ENCODE data around the gene NTNG2.
"Not testable (repeated sequence)": the region's sequence is repeated elsewhere in the genome, so short reads cannot be mapped to it uniquely, and the experiment has no call there.

Gene NTNG2, protein sequence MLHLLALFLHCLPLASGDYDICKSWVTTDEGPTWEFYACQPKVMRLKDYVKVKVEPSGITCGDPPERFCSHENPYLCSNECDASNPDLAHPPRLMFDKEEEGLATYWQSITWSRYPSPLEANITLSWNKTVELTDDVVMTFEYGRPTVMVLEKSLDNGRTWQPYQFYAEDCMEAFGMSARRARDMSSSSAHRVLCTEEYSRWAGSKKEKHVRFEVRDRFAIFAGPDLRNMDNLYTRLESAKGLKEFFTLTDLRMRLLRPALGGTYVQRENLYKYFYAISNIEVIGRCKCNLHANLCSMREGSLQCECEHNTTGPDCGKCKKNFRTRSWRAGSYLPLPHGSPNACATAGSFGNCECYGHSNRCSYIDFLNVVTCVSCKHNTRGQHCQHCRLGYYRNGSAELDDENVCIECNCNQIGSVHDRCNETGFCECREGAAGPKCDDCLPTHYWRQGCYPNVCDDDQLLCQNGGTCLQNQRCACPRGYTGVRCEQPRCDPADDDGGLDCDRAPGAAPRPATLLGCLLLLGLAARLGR

DNA sequence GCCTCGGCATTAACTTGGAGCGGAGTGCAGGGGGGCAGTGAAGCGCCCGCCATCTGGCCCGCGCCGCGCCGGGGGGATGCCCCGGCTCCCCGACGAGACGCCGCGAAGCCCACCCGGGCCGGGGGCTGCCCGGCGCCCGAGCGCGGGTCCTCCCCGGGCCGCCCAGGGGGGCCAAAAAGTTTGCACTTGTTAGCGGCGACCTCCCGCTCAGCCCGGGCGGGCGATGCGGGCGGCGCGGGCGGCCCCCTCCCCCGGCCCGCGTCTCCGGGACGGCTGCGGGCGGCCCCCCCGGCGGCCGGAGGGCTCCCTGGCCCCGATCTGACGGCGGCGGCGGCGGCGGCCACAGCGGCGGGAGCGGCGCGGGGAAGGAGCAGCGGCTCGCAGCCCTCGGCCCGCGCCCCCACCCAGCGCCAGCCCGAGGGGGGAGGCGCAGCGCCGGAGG lies at the start of gene NTNG2:
Gene NTNG2, plus strand, starts transcription at position 316 of the 442 bp plus-strand sequence. CDS start 4,774 bp downstream, outside the sequence.
- no peak for DNase-seq (ENCODE audit: low spot score)

DNA sequence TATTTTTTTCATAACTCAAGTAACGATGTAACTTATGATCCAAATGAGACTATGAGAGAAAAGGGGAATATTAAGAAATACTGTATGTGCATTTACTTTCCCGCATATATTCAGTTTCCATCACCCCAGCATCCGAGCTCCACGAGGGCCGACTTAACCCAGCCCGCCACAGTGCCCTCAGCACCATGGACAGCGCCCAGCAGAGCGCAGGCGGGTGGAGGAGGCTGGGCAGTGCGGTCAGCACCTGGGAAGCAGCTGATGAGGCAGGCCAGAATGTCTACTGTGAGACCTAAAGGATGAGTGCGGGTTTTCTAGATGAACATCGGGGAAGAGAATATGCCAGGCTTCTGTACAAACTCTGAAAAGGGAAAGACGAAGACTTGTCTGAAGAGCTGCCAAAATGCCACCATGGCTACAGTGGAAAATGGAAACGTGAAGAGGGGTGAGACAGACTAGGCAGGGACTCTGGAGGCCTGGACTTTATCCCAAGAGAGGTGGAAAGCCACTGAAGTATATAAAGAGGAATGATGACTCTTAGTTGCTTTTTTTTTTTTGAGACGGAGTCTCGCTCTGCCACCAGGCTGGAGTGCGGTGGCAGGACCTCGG lies 47.7 kb upstream of the NTNG2 start:
- peak; percentile 49 for DNase-seq (ENCODE audit: low spot score)

DNA sequence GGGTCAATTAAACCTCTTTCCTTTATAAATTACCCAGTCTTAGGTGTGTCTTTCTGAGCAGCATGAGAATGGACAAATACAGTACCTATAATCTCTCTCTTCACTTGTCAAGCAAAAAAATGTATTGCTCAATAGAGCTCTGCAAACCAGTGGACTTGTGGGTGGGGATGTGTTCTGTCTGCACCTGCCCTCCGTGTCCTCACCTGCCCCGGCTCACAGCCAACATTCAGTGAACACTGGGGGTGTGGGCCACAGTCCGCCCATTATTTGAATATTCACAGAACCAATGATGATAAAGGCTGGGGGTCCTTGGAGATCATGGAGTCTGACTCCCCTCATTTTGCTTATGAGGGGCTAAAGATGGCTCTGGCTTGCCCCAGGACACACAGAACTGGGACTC lies 45.3 kb upstream of the NTNG2 start:
- DNase-seq (ENCODE audit: low spot score): no peak

DNA sequence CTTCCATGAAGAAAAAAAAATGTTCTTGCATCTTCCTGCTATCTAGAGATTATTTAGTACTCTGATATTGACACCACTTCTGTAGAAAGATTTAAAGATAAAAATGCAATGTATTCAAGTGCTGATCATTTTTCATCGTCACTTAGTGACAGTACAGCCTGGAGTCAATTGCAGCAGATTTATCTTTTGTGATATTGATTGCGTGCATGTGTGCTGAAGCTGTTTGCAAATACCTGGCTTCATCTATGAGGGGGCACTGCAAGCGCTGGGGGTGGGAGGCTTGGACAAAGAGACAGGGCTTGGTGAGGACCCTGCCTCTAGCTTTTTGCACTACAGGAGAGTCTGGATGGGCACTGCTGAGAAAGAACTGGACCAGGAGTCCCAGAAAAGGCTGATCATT lies 44.2 kb upstream of the NTNG2 start:
- DNase-seq (ENCODE audit: low spot score): no peak

DNA sequence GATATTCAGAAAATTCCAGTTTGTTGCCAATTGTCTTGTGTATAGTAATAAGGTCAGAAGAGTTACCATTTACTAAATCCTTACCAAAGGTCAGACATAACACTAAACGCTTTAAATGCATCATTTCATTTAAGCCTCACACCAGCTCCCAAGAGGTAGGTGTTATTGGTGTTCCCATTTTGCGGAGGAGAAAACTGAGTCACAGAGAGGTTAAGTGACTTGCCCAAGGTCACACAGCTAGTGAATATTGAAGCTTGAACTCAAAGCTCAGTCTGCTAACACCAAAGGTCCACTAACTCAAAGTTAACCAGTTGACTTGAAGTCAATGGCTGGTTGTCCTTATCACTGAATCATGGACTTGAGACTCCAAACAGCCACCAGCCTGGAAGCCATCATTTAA lies 40.8 kb upstream of the NTNG2 start:
- DNase-seq (ENCODE audit: low spot score): no peak

DNA sequence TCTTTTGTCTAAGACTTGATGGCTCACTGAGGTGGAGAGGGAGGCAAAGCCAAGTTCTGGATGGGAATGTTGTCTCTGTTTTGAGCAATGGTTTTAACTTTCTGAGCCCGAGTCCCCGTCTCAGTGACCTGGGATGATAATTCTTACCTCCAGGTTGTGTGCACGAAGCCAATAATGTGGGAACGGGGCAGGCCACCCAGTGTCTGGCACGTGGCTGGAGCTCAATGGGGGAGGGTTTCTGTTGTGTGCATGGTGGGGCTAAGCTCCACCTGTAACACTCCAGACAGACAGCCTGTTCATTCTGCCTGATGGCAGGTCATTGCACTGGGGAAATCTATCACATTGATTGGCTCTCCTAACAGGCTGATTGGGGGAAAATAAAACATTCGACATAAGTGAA lies 37.1 kb upstream of the NTNG2 start:
- DNase-seq (ENCODE audit: low spot score): no peak

DNA sequence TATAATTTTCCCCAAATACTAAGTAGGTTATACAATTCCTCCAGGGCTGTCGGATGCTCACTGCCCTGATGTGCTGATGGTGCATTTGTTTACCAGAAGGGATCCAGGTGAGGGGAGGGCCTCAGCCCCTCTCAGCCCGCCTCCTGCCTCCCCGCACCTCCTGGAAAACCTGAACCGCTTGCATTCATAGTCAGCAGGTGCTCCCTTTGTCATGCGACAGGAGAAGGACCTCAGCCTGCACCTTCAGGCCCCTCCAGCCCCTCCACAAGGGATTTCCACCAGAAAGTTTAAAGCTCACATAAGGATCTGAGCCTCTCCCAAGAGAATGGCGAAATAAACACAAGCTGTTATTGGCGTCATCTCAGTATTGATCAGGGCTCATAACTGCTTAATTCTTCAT lies 36.5 kb upstream of the NTNG2 start:
- no peak for DNase-seq (ENCODE audit: low spot score)

DNA sequence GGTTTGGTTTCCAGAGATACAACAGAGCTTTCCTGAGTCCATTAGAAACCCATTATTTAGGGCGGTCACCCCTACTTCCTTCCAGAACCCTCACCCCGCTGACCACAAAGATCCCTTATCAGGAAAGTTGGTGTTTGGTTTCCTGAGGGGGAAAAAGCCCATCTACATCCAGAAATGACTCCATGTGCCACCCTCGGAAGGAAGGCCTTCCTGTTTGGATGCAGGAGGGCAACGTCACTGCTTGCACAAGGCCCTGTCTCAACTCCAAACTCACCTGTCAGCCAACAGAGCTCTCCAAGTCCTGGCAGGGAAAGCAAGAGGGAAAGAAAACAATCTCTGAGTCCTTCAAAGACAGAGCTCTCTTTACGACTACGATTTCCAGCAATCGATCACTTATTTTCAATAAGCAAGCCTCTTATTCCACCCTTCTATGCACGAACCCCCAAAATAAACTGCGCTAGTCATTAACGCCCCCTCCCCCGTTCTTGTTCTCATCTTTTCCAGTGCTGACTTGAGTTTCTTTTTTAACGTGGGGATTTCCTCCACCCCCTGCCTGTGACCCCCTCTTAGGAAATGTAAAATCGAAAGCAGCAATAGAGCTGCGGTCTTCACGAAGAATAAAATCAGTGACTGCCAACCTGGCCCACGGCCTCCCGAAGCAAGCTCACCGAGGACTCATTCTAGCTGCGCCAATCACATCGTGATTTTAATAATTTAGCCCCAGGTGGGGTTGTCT lies 35.7 kb upstream of the NTNG2 start:
- DNase-seq (ENCODE audit: low spot score): no peak

DNA sequence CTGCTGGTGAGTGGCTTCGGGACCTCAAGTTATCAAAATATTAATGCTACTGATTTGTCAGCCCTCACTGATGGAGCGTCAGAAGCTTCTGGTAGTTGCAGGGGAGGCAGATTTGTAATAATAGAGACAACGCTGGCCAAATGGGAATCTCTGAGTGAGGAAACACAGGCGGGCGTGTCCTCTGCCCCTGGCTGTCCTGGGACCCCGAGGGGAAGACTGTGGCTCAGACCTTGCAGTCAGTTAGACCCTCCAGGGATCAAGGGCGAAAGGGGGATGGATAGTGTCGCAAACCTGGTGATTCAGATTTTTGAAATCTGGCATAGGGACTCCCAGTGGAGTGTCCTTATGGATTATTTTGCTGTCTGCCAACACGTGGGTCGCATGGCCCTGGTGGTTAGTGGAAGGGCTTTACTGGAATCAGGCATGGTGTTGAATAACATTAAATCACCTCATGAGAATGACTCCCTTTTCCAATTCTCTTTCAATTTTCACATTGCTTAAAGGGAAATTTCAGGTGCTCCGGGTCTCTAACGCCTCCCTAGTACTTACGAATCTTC lies 35.1 kb upstream of the NTNG2 start:
- DNase-seq (ENCODE audit: low spot score): no peak

DNA sequence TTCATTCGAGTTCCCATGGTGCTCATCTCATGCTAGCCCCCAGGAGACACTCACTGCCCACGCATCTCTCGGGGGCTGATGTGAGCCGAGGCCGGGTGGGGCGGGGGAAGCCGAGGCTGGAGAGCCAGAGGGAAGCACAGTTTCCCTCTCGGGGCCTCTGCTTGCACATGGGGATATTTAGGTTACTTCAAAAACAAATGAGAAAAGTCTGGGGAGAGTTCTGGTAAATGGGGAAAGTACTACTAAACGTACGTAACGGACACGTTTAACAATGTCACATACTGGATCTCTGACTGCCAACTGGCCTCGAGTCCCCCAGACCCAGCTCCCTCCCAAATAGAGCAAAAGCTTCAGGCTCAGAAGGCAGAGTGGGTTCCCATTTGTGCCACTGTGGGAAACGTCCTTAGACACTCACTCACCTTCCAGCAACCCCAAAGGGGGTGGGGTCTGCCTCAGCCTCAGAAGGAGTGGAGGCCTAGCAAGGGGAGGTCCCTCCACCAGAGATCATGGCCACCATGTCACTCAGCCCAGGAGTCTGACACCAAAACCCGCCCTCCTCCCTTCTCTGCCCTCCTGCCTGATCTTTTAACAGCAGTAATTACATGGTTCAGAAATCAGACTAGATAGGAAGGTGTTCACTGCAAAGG lies 33.8 kb upstream of the NTNG2 start:
- no peak for DNase-seq (ENCODE audit: low spot score)

DNA sequence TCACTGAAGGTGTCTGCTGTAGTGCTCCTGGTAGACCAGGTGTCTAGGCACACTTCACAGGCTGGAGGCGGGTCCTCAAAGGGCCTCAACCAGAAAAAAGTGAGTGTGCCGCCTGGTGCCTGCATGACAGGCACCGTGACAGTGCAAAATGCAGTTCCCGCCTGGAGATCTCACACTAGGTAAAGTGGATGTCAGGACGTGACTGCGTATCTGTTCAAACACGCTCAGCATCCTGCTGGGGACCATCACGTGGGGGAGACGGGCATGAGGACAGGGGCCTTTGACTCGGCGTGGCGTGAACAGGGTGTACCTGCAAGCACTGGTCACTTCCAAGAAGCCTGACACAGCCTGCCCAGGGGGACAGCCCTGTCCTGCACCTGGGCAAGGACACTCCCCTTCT lies 32.3 kb upstream of the NTNG2 start:
- no peak for DNase-seq (ENCODE audit: low spot score)

DNA sequence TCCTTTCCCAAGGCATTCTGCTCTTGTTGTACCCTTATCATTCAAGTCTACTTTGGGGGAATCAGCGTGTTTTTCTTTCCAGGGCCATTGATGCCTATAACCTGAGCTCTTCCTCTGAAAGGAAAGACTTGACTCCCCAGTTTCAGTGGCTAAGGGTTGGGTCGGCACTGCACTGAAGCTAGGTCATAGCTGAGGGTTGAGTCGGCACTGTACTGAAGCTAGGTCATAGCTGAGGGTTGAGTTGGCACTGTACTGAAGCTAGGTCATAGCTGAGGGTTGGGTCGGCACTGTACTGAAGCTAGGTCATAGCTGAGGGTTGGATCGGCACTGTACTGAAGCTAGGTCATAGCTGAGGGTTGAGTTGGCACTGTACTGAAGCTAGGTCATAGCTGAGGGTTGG lies 27.8 kb upstream of the NTNG2 start:
- not testable (repeated sequence) for DNase-seq (ENCODE audit: low spot score)

DNA sequence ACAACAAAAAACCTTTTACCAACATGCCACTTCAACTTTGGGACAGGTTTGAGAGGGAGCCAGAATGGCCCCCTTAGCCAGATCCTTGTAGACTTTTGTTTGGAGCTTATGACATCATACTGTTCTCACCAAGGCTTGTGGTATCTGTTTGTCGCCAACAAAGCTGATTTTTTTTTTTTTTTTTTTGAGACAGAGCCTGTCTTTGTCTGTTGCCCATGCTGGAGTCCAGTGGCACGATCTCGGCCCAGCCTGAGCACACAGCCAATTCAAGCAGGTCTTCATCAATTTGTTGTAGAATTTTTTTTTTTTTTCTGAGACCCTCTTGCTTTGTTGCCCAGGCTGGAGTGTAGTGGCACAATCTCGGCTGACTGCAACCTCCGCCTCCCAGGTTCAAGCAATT lies 26.4 kb upstream of the NTNG2 start:
- peak; percentile 68 for DNase-seq (ENCODE audit: low spot score)

DNA sequence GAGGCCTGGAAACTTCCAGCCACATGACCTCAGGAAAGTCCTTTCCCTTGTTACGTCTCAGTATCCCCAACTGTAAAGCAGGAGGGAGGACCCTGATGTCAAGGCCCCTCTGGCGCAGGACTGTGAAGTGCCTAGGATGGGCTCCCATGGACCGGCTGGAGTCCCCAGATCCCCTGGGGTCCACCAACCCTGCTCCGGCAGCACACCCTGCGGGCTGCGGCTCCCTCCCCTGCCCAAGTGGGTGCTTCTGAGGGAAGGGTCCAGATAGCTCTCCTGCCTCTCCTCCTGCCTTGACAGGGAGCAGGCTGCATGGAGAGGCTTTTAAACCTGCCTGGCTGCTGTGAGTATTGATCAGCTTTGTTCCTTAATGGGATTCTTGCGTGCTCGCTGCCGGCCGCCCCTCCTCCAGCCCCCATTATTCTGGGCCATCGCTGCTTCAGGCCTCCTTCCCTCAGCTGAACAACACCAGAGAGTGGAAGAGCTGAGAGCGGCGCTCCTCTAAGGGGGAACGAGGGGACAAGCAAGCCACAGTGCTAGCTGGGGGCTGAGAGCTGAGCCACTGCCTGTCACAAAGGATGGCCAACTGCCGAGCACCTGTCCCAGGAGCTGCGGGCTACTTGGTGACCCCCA lies 25.6 kb upstream of the NTNG2 start:
- no peak for DNase-seq (ENCODE audit: low spot score)

DNA sequence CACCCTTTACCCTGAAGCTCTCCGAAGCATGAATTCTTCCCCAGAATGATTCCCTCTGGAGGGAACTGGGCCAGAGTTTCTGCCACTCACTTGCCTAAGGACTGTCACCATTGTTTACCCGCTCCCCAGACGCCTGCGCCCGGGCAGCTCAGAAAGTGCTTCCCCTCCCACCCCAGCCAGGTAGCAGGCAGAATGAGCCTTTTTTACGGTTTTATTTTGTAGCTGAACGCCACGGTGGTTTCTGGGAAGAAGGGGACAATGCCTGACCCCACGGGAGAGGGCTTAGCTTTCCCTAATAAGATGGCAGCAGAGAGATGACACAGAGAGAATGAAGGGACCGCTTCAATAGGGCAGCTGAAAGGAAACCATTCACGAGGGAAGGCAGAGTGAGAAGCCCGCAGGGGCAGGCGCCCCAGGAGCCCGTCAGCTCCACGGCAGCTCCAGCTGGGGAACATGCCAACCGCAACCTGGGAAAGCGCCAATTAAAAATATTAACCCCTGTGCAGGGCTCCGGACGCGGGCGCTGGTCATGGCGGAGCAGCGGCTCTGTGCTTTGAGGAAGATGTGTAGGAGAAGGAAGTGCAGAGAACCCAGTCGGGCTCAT lies 20.4 kb upstream of the NTNG2 start:
- DNase-seq (ENCODE audit: low spot score): peak; percentile 59

DNA sequence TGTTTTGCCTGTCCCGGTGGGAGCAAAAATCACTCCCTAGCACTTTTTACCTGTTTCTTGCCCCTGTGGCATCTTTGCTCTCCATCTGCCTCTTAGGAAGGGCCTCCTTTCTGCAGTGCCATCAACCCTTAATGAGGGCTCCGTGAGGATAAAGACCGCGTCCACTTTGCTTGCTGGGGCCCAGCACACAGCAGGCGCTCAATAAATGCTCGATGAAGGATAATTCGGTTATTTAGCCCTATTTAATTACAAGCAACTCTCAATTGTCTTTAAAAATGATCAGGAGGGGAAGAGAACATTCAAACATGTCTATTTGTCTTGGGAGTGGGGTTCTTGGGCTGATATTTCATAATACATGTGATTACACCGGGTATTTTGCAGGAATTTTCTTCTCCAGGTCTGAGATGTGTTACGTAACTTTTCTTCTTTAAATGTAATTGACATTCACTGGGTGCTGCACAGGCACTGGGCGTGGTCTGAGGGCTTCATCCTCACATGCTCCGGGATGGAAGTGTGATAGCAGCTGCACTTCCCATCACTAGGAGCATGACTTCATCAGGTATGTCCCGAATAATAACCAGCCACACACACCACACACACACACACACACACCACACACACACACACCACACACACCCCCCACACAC lies 19.8 kb upstream of the NTNG2 start:
- DNase-seq (ENCODE audit: low spot score): no peak

DNA sequence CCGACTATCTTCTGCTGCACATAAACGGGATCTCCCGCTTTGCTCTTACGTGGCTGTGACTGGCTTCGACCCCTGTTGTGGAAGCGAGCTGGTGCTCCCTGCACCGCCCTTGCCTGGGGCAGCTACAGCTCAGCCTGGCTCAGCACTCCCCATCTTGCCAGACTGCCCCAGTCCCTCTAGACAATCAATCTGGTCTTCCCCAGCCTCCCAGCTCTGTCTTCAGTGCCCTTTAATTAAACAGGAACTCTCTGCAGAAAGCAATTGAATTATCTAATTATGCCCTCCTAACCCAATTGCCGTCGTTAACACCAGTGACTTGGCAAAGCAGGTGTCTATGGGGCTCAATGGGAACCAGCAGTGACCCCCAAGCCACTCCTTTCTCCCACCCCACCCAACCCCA lies 18.9 kb upstream of the NTNG2 start:
- no peak for DNase-seq (ENCODE audit: low spot score)

DNA sequence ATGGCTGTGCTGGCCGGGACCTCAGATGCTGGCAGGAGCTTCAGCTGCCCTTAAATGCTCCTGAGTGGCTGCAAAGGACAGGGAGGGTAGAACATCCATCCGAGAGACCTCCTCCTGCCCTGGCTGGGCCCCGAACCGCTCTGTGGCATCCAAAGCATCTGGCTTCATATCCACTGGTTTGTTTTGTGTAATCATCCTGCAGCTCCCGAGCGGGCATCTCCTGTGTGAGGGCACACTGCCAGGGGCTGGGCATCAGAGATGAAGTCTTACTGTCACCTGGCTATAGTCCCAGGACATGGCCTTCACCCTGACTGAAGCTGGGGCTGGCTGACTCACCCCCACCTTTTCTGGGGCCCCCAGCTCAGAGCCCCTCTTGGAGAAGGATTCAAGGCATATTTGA lies 18.5 kb upstream of the NTNG2 start:
- DNase-seq (ENCODE audit: low spot score): no peak

DNA sequence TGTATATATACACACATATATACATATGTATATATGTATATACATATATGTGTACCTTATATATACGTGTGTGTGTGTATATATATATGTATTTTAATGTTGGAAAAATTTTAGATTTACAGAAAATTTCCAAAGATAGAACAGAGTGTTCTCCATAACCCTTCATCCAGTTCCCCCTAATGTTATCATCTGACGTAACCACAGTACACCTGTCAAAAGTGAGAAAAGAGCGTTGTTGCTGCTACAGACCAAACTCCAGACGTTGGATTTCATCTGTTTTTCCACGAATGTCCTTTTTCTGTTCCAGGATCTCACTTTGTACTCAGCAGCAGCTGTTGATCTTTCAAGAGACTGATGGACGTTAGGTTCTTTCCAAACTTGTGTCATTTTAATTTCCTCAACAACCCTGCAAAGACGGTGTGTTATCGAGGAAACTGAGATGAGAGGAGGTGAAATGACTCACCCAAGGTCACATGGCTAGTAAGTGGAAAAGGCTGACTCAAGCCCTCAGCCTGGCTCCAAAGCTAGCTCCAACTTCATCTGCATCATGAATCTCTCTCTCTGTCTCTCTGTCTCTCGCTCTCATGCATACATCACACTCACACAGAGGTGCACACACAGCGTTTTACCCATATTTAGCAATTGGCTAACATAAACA lies 17.0 kb upstream of the NTNG2 start:
- no peak for DNase-seq (ENCODE audit: low spot score)

DNA sequence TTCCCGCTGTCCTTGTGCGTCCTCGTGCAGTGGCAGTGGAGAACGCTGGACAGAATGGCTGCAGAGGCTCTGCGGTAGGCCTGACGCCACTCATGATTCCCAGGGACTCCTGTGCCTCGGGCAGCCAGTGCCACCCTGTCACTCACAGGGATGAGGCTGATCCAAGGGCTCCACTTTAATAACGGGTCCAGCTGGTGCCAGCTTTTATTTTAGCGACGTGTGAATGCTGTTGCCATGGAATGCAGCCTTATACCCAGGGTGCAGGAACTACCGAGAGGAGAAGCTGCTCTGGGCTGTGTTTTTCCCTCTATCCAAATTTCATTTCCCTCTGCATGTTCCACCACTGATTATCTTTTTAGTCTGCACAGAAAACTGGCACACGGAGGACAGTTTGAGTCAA lies 15.8 kb upstream of the NTNG2 start:
- DNase-seq (ENCODE audit: low spot score): no peak
